Central memory CD8-positive, alpha-beta T cell (primary cell): ENCODE data around the gene PPP1R12C.

Experiments
- ATAC-seq: fragments of 150-1000 bp; cut with Tn5 transposase; replicated peaks from 2 replicates; pipeline ENCODE4 v1.10.0; 2022; ENCODE audit warnings: mild to moderate bottlenecking, moderate FRiP score, moderate number of reproducible peaks; ENCODE audit not compliant: poor library complexity, severe bottlenecking; ENCODE audit errors: extremely low read depth
- DNase-seq, 2 donors: peaks; one replicate each; pipeline ENCODE4 v3.0.0; 2021; ENCODE audit warnings: low spot score in 2 of 2
- H3K27ac Mint-ChIP-seq: one replicate; pipeline ENCODE4 v1.8.0; 2022; ENCODE audit warnings: low read depth, mild to moderate bottlenecking, moderate library complexity, mixed read lengths
- H3K27me3 Mint-ChIP-seq: one replicate; pipeline ENCODE4 v1.8.0; 2022; ENCODE audit warnings: mixed read lengths
- H3K36me3 Mint-ChIP-seq: one replicate; pipeline ENCODE4 v1.8.0; 2022; ENCODE audit warnings: mild to moderate bottlenecking, moderate library complexity, mixed read lengths; ENCODE audit not compliant: insufficient read depth
- H3K4me1 Mint-ChIP-seq: one replicate; pipeline ENCODE4 v1.8.0; 2022; ENCODE audit warnings: mixed read lengths
- H3K4me3 Mint-ChIP-seq: one replicate; pipeline ENCODE4 v1.8.0; 2022; ENCODE audit warnings: mild to moderate bottlenecking, moderate library complexity, mixed read lengths
- H3K9me3 Mint-ChIP-seq: one replicate; pipeline ENCODE4 v1.8.0; 2022; ENCODE audit warnings: mixed read lengths

Gene PPP1R12C

GRCh38 chr19:55046975-55047622 lies 70.3 kb downstream of the PPP1R12C start:
- peaks cover 46% of the 10 kb centered on the region for H3K36me3 Mint-ChIP-seq
- DNase-seq = no peak
- no peaks in the 10 kb centered on the region for H3K27me3 Mint-ChIP-seq

GRCh38 chr19:55044771-55045716 lies 72.4 kb downstream of the PPP1R12C start:
- Mint-ChIP-seq H3K36me3 (peaks cover 32% of the 10 kb centered on the region), H3K27me3 (no peaks in the 10 kb centered on the region), H3K27ac (peak overlapping the region; percentile 22), H3K4me3 (no peak overlapping the region), H3K9me3 (no peaks in the 10 kb centered on the region), H3K4me1 (peaks cover 19% of the 10 kb centered on the region)
- no peak for DNase-seq
- ATAC-seq = no peak

More at GRCh38 chr19:55046975-55047622, 70.3 kb downstream of the PPP1R12C start:
- no peak overlapping the region for H3K4me3 Mint-ChIP-seq
- peaks cover 8% of the 10 kb centered on the region for H3K4me1 Mint-ChIP-seq
- no peak for ATAC-seq
- no peak overlapping the region for H3K27ac Mint-ChIP-seq
- H3K9me3 Mint-ChIP-seq = no peaks in the 10 kb centered on the region

GRCh38 chr19:55044286-55044685 lies 73.2 kb downstream of the PPP1R12C start:
- Mint-ChIP-seq H3K27me3 (no peaks in the 10 kb centered on the region), H3K27ac (no peak overlapping the region), H3K36me3 (peaks cover 34% of the 10 kb centered on the region), H3K9me3 (no peaks in the 10 kb centered on the region), H3K4me1 (peaks cover 19% of the 10 kb centered on the region), H3K4me3 (no peak overlapping the region)
- ATAC-seq = no peak
- DNase-seq = no peak

GRCh38 chr19:55042688-55043087 lies 74.7 kb downstream of the PPP1R12C start:
- no peak for ATAC-seq
- H3K4me3 Mint-ChIP-seq = no peak overlapping the region

DNA sequence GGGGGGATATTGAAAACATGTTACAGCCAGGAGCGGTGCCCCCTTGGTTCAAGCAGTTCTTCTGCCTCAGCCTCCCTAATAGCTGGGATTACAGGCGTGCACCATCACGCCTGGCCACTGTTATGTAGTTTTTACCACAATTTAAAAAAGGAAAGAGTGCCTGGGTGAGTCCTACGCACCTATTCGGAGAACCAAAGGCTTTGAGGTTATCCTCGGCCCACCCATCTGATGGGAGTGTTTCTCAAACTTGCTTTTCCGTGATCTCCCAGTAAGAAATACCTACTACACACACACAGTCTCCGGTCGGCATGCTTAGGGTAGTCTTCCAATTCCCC lies 75.1 kb downstream of the PPP1R12C start:
- Mint-ChIP-seq H3K27ac (peak overlapping the region; percentile 83), H3K27me3 (no peaks in the 10 kb centered on the region), H3K4me3 (peak overlapping the region; percentile 26), H3K36me3 (peaks cover 21% of the 10 kb centered on the region), H3K9me3 (no peaks in the 10 kb centered on the region), H3K4me1 (peaks cover 19% of the 10 kb centered on the region)
- ATAC-seq (no peak), DNase-seq (no peak)

More at GRCh38 chr19:55042688-55043087, 74.7 kb downstream of the PPP1R12C start:
- DNase-seq = no peak
- H3K27me3 Mint-ChIP-seq = no peaks in the 10 kb centered on the region
- peaks cover 24% of the 10 kb centered on the region for H3K36me3 Mint-ChIP-seq
- peaks cover 19% of the 10 kb centered on the region for H3K4me1 Mint-ChIP-seq
- no peaks in the 10 kb centered on the region for H3K9me3 Mint-ChIP-seq
- peak overlapping the region; percentile 83 for H3K27ac Mint-ChIP-seq

DNA sequence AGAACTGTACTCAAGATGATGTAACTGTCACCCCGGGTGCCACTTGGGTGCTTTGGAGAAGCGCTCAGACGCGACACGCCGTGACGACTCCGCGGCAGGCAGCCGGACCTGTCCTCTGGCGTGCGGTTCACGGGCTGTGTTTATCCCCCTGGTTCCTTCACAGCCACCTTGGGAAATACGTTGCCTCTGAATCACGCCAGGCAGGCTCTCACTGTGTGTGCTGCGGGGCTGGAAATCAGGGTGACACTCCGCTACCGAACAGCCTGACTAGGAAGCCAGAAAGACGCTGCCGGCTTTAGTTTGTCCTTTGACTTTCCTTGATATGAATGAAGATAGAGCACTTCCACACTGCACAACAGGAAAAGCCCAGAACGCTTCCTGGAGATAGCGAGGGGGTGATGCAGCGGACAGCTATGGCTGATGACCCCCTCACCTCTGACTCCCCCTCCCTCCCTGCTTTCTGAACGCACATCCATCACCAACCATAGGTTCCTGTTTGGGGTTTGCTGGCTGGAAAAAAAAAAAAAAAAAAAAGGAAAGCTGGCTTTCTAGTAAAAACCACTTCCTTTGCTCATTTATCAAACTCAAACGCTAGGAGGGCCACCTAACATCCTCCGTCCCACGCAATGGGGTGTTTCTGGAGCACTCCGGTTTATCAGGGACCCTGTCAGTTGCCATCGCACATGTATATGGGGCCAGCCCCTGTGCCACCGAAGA lies 75.7 kb downstream of the PPP1R12C start:
- no peaks in the 10 kb centered on the region for H3K9me3 Mint-ChIP-seq
- no peak overlapping the region for H3K27ac Mint-ChIP-seq
- peaks cover 18% of the 10 kb centered on the region for H3K36me3 Mint-ChIP-seq
- ATAC-seq (no peak), DNase-seq (no peak)
- peak overlapping the region; percentile 26 for H3K4me3 Mint-ChIP-seq
- H3K27me3 Mint-ChIP-seq = no peaks in the 10 kb centered on the region
- peaks cover 19% of the 10 kb centered on the region for H3K4me1 Mint-ChIP-seq

DNA sequence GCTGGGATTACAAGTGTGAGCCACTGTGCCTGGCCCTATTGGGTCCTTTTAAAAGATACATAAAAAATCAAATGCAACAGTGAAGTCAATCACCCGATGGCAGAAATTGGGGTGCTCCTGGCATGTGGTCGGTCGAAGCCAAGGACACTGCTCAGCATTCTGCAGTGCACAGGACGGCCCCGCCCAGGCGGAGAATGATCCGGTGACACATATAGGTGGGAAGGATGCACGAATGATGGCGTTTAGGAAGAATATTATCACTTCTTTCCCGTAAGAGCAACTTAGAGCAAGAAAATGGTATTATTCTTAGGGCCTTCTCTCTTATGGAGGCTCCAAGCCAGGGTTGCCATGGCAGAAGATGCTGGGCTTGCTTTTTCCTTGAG lies 76.2 kb downstream of the PPP1R12C start:
- DNase-seq (no peak), ATAC-seq (no peak)
- Mint-ChIP-seq H3K4me1 (peaks cover 19% of the 10 kb centered on the region), H3K27me3 (no peaks in the 10 kb centered on the region), H3K4me3 (peak overlapping the region; percentile 26), H3K9me3 (no peaks in the 10 kb centered on the region), H3K36me3 (peaks cover 16% of the 10 kb centered on the region), H3K27ac (no peak overlapping the region)
